Endothelial cell (in vitro differentiated cells): Measurements from ENCODE around the gene DNAH12. TPM values are rescaled to one million over a fixed set of nuclear protein-coding genes. Genes with fewer than 3 reads are reported as not detected.
"Not testable (repeated sequence)": the region's sequence is repeated elsewhere in the genome, so short reads cannot be mapped to it uniquely, and the experiment has no call there.

Source experiments
- DNase-seq: peaks from one replicate; pipeline ENCODE4 v3.0.0; 2021; ENCODE audit warnings: low spot score
- H3K27ac Mint-ChIP-seq: one replicate; pipeline ENCODE4 v1.8.0; 2021; ENCODE audit warnings: mixed read lengths, inconsistent platforms; ENCODE audit not compliant: unreplicated experiment
- H3K27me3 Mint-ChIP-seq: one replicate; pipeline ENCODE4 v1.8.0; 2021; ENCODE audit warnings: mild to moderate bottlenecking, moderate library complexity, mixed read lengths, inconsistent platforms; ENCODE audit not compliant: unreplicated experiment
- H3K36me3 Mint-ChIP-seq: one replicate; pipeline ENCODE4 v1.8.0; 2021; ENCODE audit warnings: mild to moderate bottlenecking, low read depth, mixed read lengths, inconsistent platforms; ENCODE audit not compliant: unreplicated experiment
- H3K4me1 Mint-ChIP-seq: one replicate; pipeline ENCODE4 v1.8.0; 2021; ENCODE audit warnings: mild to moderate bottlenecking, mixed read lengths, inconsistent platforms; ENCODE audit not compliant: unreplicated experiment
- H3K4me3 Mint-ChIP-seq: one replicate; pipeline ENCODE4 v1.8.0; 2021; ENCODE audit warnings: mild to moderate bottlenecking, mixed read lengths, inconsistent platforms; ENCODE audit not compliant: unreplicated experiment
- H3K9me3 Mint-ChIP-seq: one replicate; pipeline ENCODE4 v1.8.0; 2021; ENCODE audit warnings: mixed read lengths, inconsistent platforms; ENCODE audit not compliant: unreplicated experiment
- CTCF ChIP-seq: fragments of 200-600 bp; sonication (generic); IDR thresholded peaks from one replicate; pipeline ENCODE4 v1.5.0; 2021; ENCODE audit warnings: antibody characterized with exemption; ENCODE audit not compliant: unreplicated experiment
- total RNA-seq: library from RNA; stranded (reverse); fragmentation: NEBNext Ultra II Directional; extraction: Animal tissue kit (Norgen Biotek cat#: 25700); gene quantifications from one replicate; pipeline ENCODE4 v1.2.1, GENCODE V29; 2021; ENCODE audit not compliant: unreplicated experiment

DNAH12 gene
- total RNA-seq, 1 donor from 2014 or later = 0.85 TPM

- Mint-ChIP-seq H3K9me3 (no peaks in the 10 kb centered on the region), H3K27ac (no peak overlapping the region), H3K36me3 (no peaks in the 10 kb centered on the region), H3K27me3 (no peaks in the 10 kb centered on the region), H3K4me3 (no peak overlapping the region), H3K4me1 (peaks cover 23% of the 10 kb centered on the region)
- TF ChIP-seq CTCF = no peak
- no peak for DNase-seq
These were observed 213.0 kb downstream of the DNAH12 start for GRCh38 chr3:57331078-57331610.

GRCh38 chr3:57326498-57326897 is 217.6 kb downstream of the DNAH12 start:
- not testable (repeated sequence) for H3K4me3 Mint-ChIP-seq, H3K27ac Mint-ChIP-seq, DNase-seq, H3K36me3 Mint-ChIP-seq, H3K4me1 Mint-ChIP-seq, H3K9me3 Mint-ChIP-seq, H3K27me3 Mint-ChIP-seq

GRCh38 chr3:57314204-57314603 is 229.9 kb downstream of the DNAH12 start:
- Mint-ChIP-seq H3K36me3 (no peaks in the 10 kb centered on the region), H3K4me1 (peaks cover 9% of the 10 kb centered on the region), H3K4me3 (no peak overlapping the region), H3K27me3 (no peaks in the 10 kb centered on the region), H3K27ac (no peak overlapping the region), H3K9me3 (no peaks in the 10 kb centered on the region)
- DNase-seq = no peak
- no peak for TF ChIP-seq CTCF

- H3K27me3 Mint-ChIP-seq = no peaks in the 10 kb centered on the region
- H3K4me1 Mint-ChIP-seq = peaks cover 5% of the 10 kb centered on the region
- DNase-seq = no peak
- H3K9me3 Mint-ChIP-seq = no peaks in the 10 kb centered on the region
- no peak for TF ChIP-seq CTCF
- no peak overlapping the region for H3K4me3 Mint-ChIP-seq
- H3K36me3 Mint-ChIP-seq = no peaks in the 10 kb centered on the region
- no peak overlapping the region for H3K27ac Mint-ChIP-seq
These were observed 234.3 kb downstream of the DNAH12 start for GRCh38 chr3:57309769-57310360.

GRCh38 chr3:57303520-57303919 is 240.6 kb downstream of the DNAH12 start:
- H3K4me3 Mint-ChIP-seq, DNase-seq, H3K27ac Mint-ChIP-seq, H3K4me1 Mint-ChIP-seq, H3K9me3 Mint-ChIP-seq, H3K27me3 Mint-ChIP-seq, H3K36me3 Mint-ChIP-seq: not testable (repeated sequence)

GRCh38 chr3:57298041-57298440 is 246.1 kb downstream of the DNAH12 start:
- H3K4me1 Mint-ChIP-seq = peaks cover 7% of the 10 kb centered on the region
- H3K27me3 Mint-ChIP-seq = no peaks in the 10 kb centered on the region
- no peaks in the 10 kb centered on the region for H3K9me3 Mint-ChIP-seq
- no peak for DNase-seq
- TF ChIP-seq CTCF = no peak
- no peak overlapping the region for H3K4me3 Mint-ChIP-seq
- no peaks in the 10 kb centered on the region for H3K36me3 Mint-ChIP-seq
- H3K27ac Mint-ChIP-seq = no peak overlapping the region
